Keratinocyte (primary cell): ENCODE data around the gene PRKN. TPM values are rescaled to one million over a fixed set of nuclear protein-coding genes. Genes with fewer than 3 reads are reported as not detected.

Experiments used
- DNase-seq: peaks from one replicate; pipeline ENCODE4 v3.0.0-alpha.2; 2011; ENCODE audit warnings: low read depth, missing footprints, low spot score
- FAIRE-seq: peaks from 2 replicates; lab custom pipeline; 2011; peaks lifted over from hg19 to GRCh38; lab: Jason Lieb, UNC
- H2AFZ ChIP-seq: 2 replicates; pipeline ENCODE4 v1.6.0; 2012; ENCODE audit warnings: low read length, control low read depth, inconsistent platforms; ENCODE audit not compliant: control insufficient read depth
- H3K27ac ChIP-seq: 2 replicates; pipeline ENCODE4 v1.5.1; 2011; ENCODE audit warnings: low read length; ENCODE audit not compliant: control insufficient read depth, insufficient read depth
- H3K27me3 ChIP-seq: 3 replicates; pipeline ENCODE4 v1.6.0; 2011; ENCODE audit warnings: low read length; ENCODE audit not compliant: control insufficient read depth, insufficient read depth; ENCODE audit errors: extremely low read depth
- H3K36me3 ChIP-seq, 2 experiments: 2 replicates in 1 of 2; 3 replicates in 1 of 2; pipeline ENCODE4 v1.5.1; 2011; ENCODE audit warnings: low read length in 2 of 2, mild to moderate bottlenecking in 1 of 2; ENCODE audit not compliant: control insufficient read depth in 2 of 2, insufficient read depth in 2 of 2; ENCODE audit errors: extremely low read depth in 1 of 2
- H3K4me1 ChIP-seq: 3 replicates; pipeline ENCODE4 v1.5.1; 2011; ENCODE audit warnings: low read length; ENCODE audit not compliant: control insufficient read depth, insufficient read depth; ENCODE audit errors: extremely low read depth
- H3K4me2 ChIP-seq: 3 replicates; pipeline ENCODE4 v1.6.0; 2011; ENCODE audit warnings: low read depth, low read length; ENCODE audit not compliant: control insufficient read depth, insufficient read depth; ENCODE audit errors: extremely low read depth
- H3K4me3 ChIP-seq, 3 experiments: fragments of 200-600 bp in 1 of 3; sonication (generic) in 1 of 3; 2 replicates in 2 of 3; 3 replicates in 1 of 3; pipeline ENCODE4 v1.5.1; 2011 to 2016; ENCODE audit warnings: low read length in 3 of 3, mild to moderate bottlenecking in 3 of 3, control low read depth in 2 of 3, inconsistent platforms in 1 of 3, low read depth in 1 of 3, mixed read lengths in 1 of 3, mixed run types in 1 of 3, moderate library complexity in 1 of 3; ENCODE audit not compliant: control insufficient read depth in 2 of 3, insufficient read depth in 2 of 3; ENCODE audit errors: extremely low read depth in 1 of 3
- H3K79me2 ChIP-seq: 2 replicates; pipeline ENCODE4 v1.6.0; 2012; ENCODE audit warnings: low read length; ENCODE audit not compliant: control insufficient read depth, insufficient read depth
- H3K9ac ChIP-seq: 3 replicates; pipeline ENCODE4 v1.6.0; 2011; ENCODE audit warnings: low read length; ENCODE audit not compliant: control insufficient read depth, insufficient read depth; ENCODE audit errors: extremely low read depth
- H3K9me1 ChIP-seq: 3 replicates; pipeline ENCODE4 v1.6.0; 2011; ENCODE audit warnings: low read length; ENCODE audit not compliant: control insufficient read depth, insufficient read depth; ENCODE audit errors: extremely low read depth
- H3K9me3 ChIP-seq: 2 replicates; pipeline ENCODE4 v1.5.1; 2012; ENCODE audit warnings: low read depth, low read length; ENCODE audit not compliant: control insufficient read depth
- H4K20me1 ChIP-seq: 3 replicates; pipeline ENCODE4 v1.6.0; 2011; ENCODE audit warnings: low read length; ENCODE audit not compliant: control insufficient read depth, insufficient read depth; ENCODE audit errors: extremely low read depth
- CTCF ChIP-seq, 3 experiments: IDR thresholded peaks in 1 of 3; conservative IDR thresholded peaks in 1 of 3; optimal IDR thresholded peaks in 1 of 3; 2 replicates in 2 of 3; 3 replicates in 1 of 3; pipeline versions ENCODE3 to v1.5.1; 2011; ENCODE audit warnings: low read length in 3 of 3, mild to moderate bottlenecking in 3 of 3, moderate library complexity in 2 of 3, control low read depth in 1 of 3, inconsistent platforms in 1 of 3; ENCODE audit not compliant: insufficient read depth in 2 of 3; ENCODE audit errors: extremely low read depth in 1 of 3
- EZH2 ChIP-seq: IDR thresholded peaks from one replicate; pipeline ENCODE4 v1.6.1; 2012; ENCODE audit warnings: inconsistent platforms, mild to moderate bottlenecking, low read length, moderate library complexity
- dilution Hi-C: fragments of 300-500 bp; cut with MboI; formaldehyde crosslinking; loops from one replicate; pipeline ENCODE4 v1.7.0; 2020; ENCODE audit warnings: low sequenced_read_pairs; ENCODE audit not compliant: extremely low pct_ligation_motif_present
- polyA plus RNA-seq, 5 experiments: library from polyadenylated mRNA; depleted of rRNA in 3 of 5; stranded (reverse) in 3 of 5; stranded (forward) in 1 of 5; unstranded in 1 of 5; fragments of >200 nt; gene quantifications; 1 replicate in 1 of 5; 2 replicates in 3 of 5; 3 replicates in 1 of 5; pipeline versions ENCODE4 v1.2.1 to v1.2.3, GENCODE V29; 2011 to 2012; ENCODE audit warnings: missing spikeins in 2 of 5, low read depth in 1 of 5, low replicate concordance in 1 of 5

The PRKN gene
- polyA plus RNA-seq, 1 donor (not counting 4 experiments of a cell fraction or from before 2014, with no cell fraction given) = 0.67 TPM

DNA sequence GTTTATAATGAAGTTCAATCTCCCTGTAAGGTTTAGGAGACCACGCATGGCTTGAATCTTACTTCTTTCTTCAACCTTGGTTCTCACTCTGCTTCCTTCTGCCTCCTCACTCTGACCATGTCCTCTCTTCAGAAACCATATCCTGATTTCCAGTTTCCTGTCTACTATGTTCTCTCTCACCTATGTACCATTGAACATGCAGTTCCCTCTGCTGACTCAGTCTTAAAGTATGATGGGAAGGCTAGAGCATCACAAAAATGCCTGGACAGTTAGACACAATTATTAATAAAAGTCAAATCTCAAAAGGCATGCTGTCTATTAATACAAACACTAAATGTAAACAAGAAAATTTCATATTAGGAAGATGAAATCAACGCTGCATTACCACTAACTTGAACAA is 151.6 kb downstream of the PRKN start:
- Histone ChIP-seq H2AFZ (peak overlapping the region; percentile 18), H3K27me3 (no peaks in the 10 kb centered on the region), H3K9ac (no peak overlapping the region), H3K36me3 (no peaks in the 10 kb centered on the region), H3K79me2 (no peaks in the 10 kb centered on the region), H4K20me1 (no peaks in the 10 kb centered on the region), H3K27ac (no peak overlapping the region), H3K4me3 (no peak overlapping the region), H3K4me2 (no peak overlapping the region), H3K4me1 (no peaks in the 10 kb centered on the region), H3K9me3 (no peaks in the 10 kb centered on the region), H3K9me1 (no peaks in the 10 kb centered on the region)
- DNase-seq = no peak
- FAIRE-seq = peak; percentile 51
- no peak for TF ChIP-seq EZH2
- TF ChIP-seq CTCF (optimal IDR thresholded peaks at IDR 0.05 in 1 of 3, IDR thresholded peaks at IDR 0.05 in 1 of 3, conservative IDR thresholded peaks at IDR 0.05 in 1 of 3; ENCODE audit: extremely low read depth in 1 of 3, insufficient read depth in 2 of 3, low read length in 3 of 3) = no peak
- dilution Hi-C loops = no loop called here

DNA sequence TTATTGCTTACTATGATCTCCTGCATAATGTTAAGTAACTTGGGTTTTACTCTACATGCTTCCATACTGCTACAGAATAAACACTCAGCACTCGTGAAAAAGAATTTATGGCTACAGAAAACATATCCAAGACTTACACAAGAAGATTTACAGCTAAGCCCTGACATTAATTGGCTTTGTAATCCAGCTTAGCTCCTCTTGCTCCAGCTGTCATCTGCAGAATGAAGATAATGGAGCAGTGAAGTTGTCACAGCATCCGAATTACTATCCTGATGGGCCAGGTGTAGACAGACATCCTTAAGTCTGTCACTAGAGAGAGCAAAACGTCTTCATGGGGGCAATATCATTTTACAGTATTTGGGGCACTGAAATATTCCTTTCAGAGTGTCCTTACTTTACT is 155.3 kb downstream of the PRKN start:
- H4K20me1 ChIP-seq = no peaks in the 10 kb centered on the region
- TF ChIP-seq CTCF (optimal IDR thresholded peaks at IDR 0.05 in 1 of 3, IDR thresholded peaks at IDR 0.05 in 1 of 3, conservative IDR thresholded peaks at IDR 0.05 in 1 of 3; ENCODE audit: extremely low read depth in 1 of 3, insufficient read depth in 2 of 3, low read length in 3 of 3) (no peak), EZH2 (no peak)
- H2AFZ ChIP-seq = no peak overlapping the region
- DNase-seq = no peak
- H3K36me3 ChIP-seq = no peaks in the 10 kb centered on the region
- H3K9me3 ChIP-seq = no peaks in the 10 kb centered on the region
- H3K4me1 ChIP-seq = no peaks in the 10 kb centered on the region
- dilution Hi-C loops = no loop called here
- no peaks in the 10 kb centered on the region for H3K79me2 ChIP-seq
- H3K27me3 ChIP-seq = no peaks in the 10 kb centered on the region
- no peak overlapping the region for H3K4me2 ChIP-seq
- no peak overlapping the region for H3K9ac ChIP-seq
- no peaks in the 10 kb centered on the region for H3K9me1 ChIP-seq
- FAIRE-seq = no peak
- H3K27ac ChIP-seq = no peak overlapping the region
- H3K4me3 ChIP-seq = no peak overlapping the region
